A549 (cell line): ENCODE results near the gene CCND2.

ENCODE experiments used
- BHLHE40 ChIP-seq: IDR thresholded peaks from 2 replicates; pipeline ENCODE4 v1.6.1; 2012; ENCODE audit warnings: low read depth, low read length, inconsistent platforms
- CBX2 ChIP-seq: fragments of 200-600 bp; sonication (generic); IDR thresholded peaks from 2 replicates; pipeline ENCODE4 v1.6.1; 2016; ENCODE audit warnings: low read depth, mild to moderate bottlenecking, borderline replicate concordance
- CTCF ChIP-seq: fragments of >200 bp; sonication (Bioruptor Twin); formaldehyde crosslinking; IDR thresholded peaks from 3 replicates; pipeline ENCODE4 v1.5.1; 2016
- E2F6 ChIP-seq: IDR thresholded peaks from 2 replicates; pipeline ENCODE4 v1.6.1; 2012; ENCODE audit warnings: low read depth, borderline replicate concordance
- POLR2A ChIP-seq: IDR thresholded peaks from 2 replicates; pipeline ENCODE4 v1.6.1; 2012; ENCODE audit warnings: mild to moderate bottlenecking, low read length
- RAD21 ChIP-seq, 2 experiments: fragments of >200 bp in 1 of 2; sonication (Bioruptor Twin) in 1 of 2; formaldehyde crosslinking in 1 of 2; IDR thresholded peaks in 1 of 2; conservative IDR thresholded peaks in 1 of 2; 2 replicates in 1 of 2; 3 replicates in 1 of 2; pipeline ENCODE4 v1.6.1; 2012 to 2018; ENCODE audit warnings: inconsistent platforms in 1 of 2
- RCOR1 ChIP-seq: fragments of 150-350 bp; IDR thresholded peaks from 2 replicates; pipeline ENCODE4 v1.6.1; 2014; ENCODE audit warnings: antibody characterized with exemption, low read length, low read depth
- REST ChIP-seq: fragments of 200-600 bp; sonication (generic); IDR thresholded peaks from 2 replicates; pipeline ENCODE4 v1.6.1; 2016; ENCODE audit warnings: antibody characterized with exemption, mild to moderate bottlenecking, moderate library complexity
- RFX5 ChIP-seq: fragments of 450-650 bp; IDR thresholded peaks from 2 replicates; pipeline ENCODE4 v1.7.1; 2014; ENCODE audit warnings: antibody characterized with exemption, mild to moderate bottlenecking, moderate library complexity
- RNF2 ChIP-seq: fragments of 200-600 bp; sonication (generic); IDR thresholded peaks from 2 replicates; pipeline ENCODE4 v1.6.1; 2016; ENCODE audit warnings: low read depth, mild to moderate bottlenecking, antibody characterized with exemption, moderate library complexity, borderline replicate concordance
- SMC3 ChIP-seq: fragments of >200 bp; sonication (Bioruptor Twin); formaldehyde crosslinking; IDR thresholded peaks from 3 replicates; pipeline ENCODE4 v1.6.1; 2018; ENCODE audit warnings: inconsistent platforms

- TF ChIP-seq CBX2 (no peak), CTCF (no peak), E2F6 (no peak), RFX5 (no peak), REST (no peak), RCOR1 (no peak), POLR2A (no peak), SMC3 (no peak), RNF2 (no peak), RAD21 (conservative IDR thresholded peaks at IDR 0.05 in 1 of 2, IDR thresholded peaks at IDR 0.05 in 1 of 2) (no peak), BHLHE40 (no peak)
Observed at GRCh38 chr12:4296751-4297150, 23.2 kb downstream of the CCND2 start.
